ENCODE results near the gene DCN. TPM values are rescaled to one million over a fixed set of nuclear protein-coding genes. Genes with fewer than 3 reads are reported as not detected.
"Not testable (repeated sequence)": the region's sequence is repeated elsewhere in the genome, so short reads cannot be mapped to it uniquely, and the experiment has no call there.

Gene DCN
- total and polyA plus RNA-seq, 2 experiments from 2014 or later, result 441 to 483 TPM

DNA sequence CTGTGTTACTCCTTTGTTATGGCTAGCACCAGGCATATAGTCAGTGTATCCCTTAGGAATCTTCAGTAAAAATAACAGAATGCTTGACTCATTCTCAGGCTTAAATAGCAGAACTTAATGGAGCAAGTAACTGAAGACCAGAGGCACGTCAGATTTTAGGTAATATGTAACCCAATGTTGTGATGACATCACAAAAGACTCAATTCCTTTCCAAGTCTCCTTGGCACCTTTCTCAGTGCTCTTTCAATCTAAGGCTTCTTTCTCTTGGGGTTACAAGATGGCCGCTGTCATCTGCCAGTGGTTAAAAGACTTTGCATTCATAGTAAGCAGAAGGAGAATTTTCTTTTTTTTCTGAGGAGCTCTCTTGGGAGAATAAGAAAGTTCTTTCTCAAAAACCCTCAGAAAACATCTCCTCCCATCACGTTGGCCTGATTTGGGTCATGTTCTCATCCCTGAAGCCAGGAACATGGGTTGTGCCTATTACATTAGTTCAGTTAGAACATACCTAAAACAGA is 33.4 kb upstream of the DCN start:
- Histone ChIP-seq H3K36me3 (ENCODE audit: low read depth) (no peaks in the 10 kb centered on the region), H3K9me3 (ENCODE audit: low read depth) (no peaks in the 10 kb centered on the region), H3K9ac (no peak overlapping the region), H3K27ac (peak overlapping the region; percentile 60), H4K20me1 (ENCODE audit: insufficient read depth) (no peaks in the 10 kb centered on the region), H3K4me3 (no peak overlapping the region), H3F3A (ENCODE audit: insufficient read depth) (peaks cover 8% of the 10 kb centered on the region; the same call in 1 of the 2 replicates), H3K27me3 (replicated peaks; ENCODE audit: insufficient read depth) (no peaks in the 10 kb centered on the region), H3K9me2 (ENCODE audit: insufficient read depth) (no peaks in the 10 kb centered on the region), H3K79me2 (ENCODE audit: insufficient read depth) (no peaks in the 10 kb centered on the region), H2AFZ (peak overlapping the region; percentile 61), H3K4me1 (ENCODE audit: insufficient read depth) (peaks cover 27% of the 10 kb centered on the region), H3K4me2 (ENCODE audit: unreplicated experiment) (no peak overlapping the region)
- TF ChIP-seq EZH2phosphoT487 (IDR thresholded peaks at IDR 0.05; ENCODE audit: insufficient read depth, low read depth) (no peak), EZH2 (IDR thresholded peaks at IDR 0.05; ENCODE audit: insufficient read depth, poor library complexity, severe bottlenecking) (no peak)
- DNase-seq, result peak; percentile 72
- in situ Hi-C loops (cut with MboI), result no loop called here
- 12 to 16% methylated on average over 3 of the region's 3 CpGs for WGBS, 2 experiments (ENCODE audit: low coverage in 1 of 2, low lambda C conversion rate in 2 of 2, missing lambda C conversion rate in 2 of 2)

DNA sequence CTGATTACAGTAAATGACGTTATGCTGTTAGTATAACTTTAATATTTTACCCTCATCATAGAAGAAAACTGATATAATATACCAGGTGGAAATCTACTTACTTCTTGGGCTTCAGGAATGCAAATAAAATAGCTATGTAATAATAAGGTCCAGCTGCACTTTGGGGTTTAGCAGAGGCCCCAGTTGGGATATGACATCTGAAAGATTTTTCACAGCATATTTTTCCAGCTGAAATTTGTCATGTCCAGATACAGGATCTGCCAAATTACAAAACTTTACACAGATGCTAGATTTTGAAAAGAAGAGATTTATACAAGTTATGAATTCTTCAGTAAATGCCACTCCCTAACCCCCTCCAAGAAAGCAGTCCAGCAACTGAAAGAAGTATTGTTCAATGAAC is 29.2 kb upstream of the DCN start:
- TF ChIP-seq EZH2 (IDR thresholded peaks at IDR 0.05; ENCODE audit: insufficient read depth, poor library complexity, severe bottlenecking), result no peak
- DNase-seq, result no peak
- H3K27ac ChIP-seq, result no peak overlapping the region

GRCh38 chr12:91210618-91211017 is 28.0 kb upstream of the DCN start:
- no peak overlapping the region for H3K9ac ChIP-seq
- no peak overlapping the region for H3K27ac ChIP-seq
- H3F3A ChIP-seq (ENCODE audit: insufficient read depth), result peaks cover 18% of the 10 kb centered on the region; the same call in 1 of the 2 replicates
- H3K9me2 ChIP-seq (ENCODE audit: insufficient read depth), result no peaks in the 10 kb centered on the region
- H2AFZ ChIP-seq, result no peak overlapping the region
- H3K4me2 ChIP-seq (ENCODE audit: unreplicated experiment), result no peak overlapping the region
- H3K36me3 ChIP-seq (ENCODE audit: low read depth), result no peaks in the 10 kb centered on the region
- H3K9me3 ChIP-seq (ENCODE audit: low read depth), result no peaks in the 10 kb centered on the region
- peaks cover 18% of the 10 kb centered on the region for H3K4me1 ChIP-seq (ENCODE audit: insufficient read depth)
- H4K20me1 ChIP-seq (ENCODE audit: insufficient read depth), result no peaks in the 10 kb centered on the region
- H3K4me3 ChIP-seq, result no peak overlapping the region
- no peaks in the 10 kb centered on the region for H3K79me2 ChIP-seq (ENCODE audit: insufficient read depth)
- 90 to 91% methylated on average over 2 of the region's 2 CpGs for WGBS, 2 experiments (ENCODE audit: low coverage in 1 of 2, low lambda C conversion rate in 2 of 2, missing lambda C conversion rate in 2 of 2)
- TF ChIP-seq EZH2phosphoT487 (IDR thresholded peaks at IDR 0.05; ENCODE audit: insufficient read depth, low read depth) (no peak), EZH2 (IDR thresholded peaks at IDR 0.05; ENCODE audit: insufficient read depth, poor library complexity, severe bottlenecking) (no peak)
- in situ Hi-C loops (cut with MboI), result no loop called here
- H3K27me3 ChIP-seq (replicated peaks; ENCODE audit: insufficient read depth), result no peaks in the 10 kb centered on the region
- no peak for DNase-seq

More for the DNA sequence above, 29.2 kb upstream of the DCN start:
- peaks cover 19% of the 10 kb centered on the region for H3K4me1 ChIP-seq (ENCODE audit: insufficient read depth)
- H3K36me3 ChIP-seq (ENCODE audit: low read depth), result no peaks in the 10 kb centered on the region
- H3K9me3 ChIP-seq (ENCODE audit: low read depth), result no peaks in the 10 kb centered on the region
- peaks cover 9% of the 10 kb centered on the region; the same call in 1 of the 2 replicates for H3F3A ChIP-seq (ENCODE audit: insufficient read depth)
- no peak overlapping the region for H3K9ac ChIP-seq
- in situ Hi-C loops (cut with MboI), result no loop called here
- H4K20me1 ChIP-seq (ENCODE audit: insufficient read depth), result no peaks in the 10 kb centered on the region
- WGBS, 2 experiments (ENCODE audit: low coverage in 1 of 2, low lambda C conversion rate in 2 of 2, missing lambda C conversion rate in 2 of 2), result 6 to 15% methylated on average over 1 of the region's 1 CpG
- H2AFZ ChIP-seq, result 0 out of 2 replicates have a peak overlapping the region, but pooled peaks have one; percentile 27
- no peaks in the 10 kb centered on the region for H3K79me2 ChIP-seq (ENCODE audit: insufficient read depth)
- H3K4me2 ChIP-seq (ENCODE audit: unreplicated experiment), result no peak overlapping the region
- no peaks in the 10 kb centered on the region for H3K27me3 ChIP-seq (replicated peaks; ENCODE audit: insufficient read depth)
- H3K9me2 ChIP-seq (ENCODE audit: insufficient read depth), result no peaks in the 10 kb centered on the region
- no peak overlapping the region for H3K4me3 ChIP-seq

- in situ Hi-C loops (cut with MboI), result no loop called here
- no peak for TF ChIP-seq EZH2 (IDR thresholded peaks at IDR 0.05; ENCODE audit: insufficient read depth, poor library complexity, severe bottlenecking)
- TF ChIP-seq EZH2phosphoT487 (IDR thresholded peaks at IDR 0.05; ENCODE audit: insufficient read depth, low read depth), result no peak
These were observed 27.5 kb upstream of the DCN start for GRCh38 chr12:91210144-91210543.

GRCh38 chr12:91207301-91207700 is 24.7 kb upstream of the DCN start:
- not testable (repeated sequence) for H4K20me1 ChIP-seq (ENCODE audit: insufficient read depth)

More at GRCh38 chr12:91210144-91210543, 27.5 kb upstream of the DCN start:
- Histone ChIP-seq H3K9me3 (ENCODE audit: low read depth) (no peaks in the 10 kb centered on the region), H3K4me3 (no peak overlapping the region), H3K4me1 (ENCODE audit: insufficient read depth) (peaks cover 20% of the 10 kb centered on the region), H3K9ac (no peak overlapping the region), H3F3A (ENCODE audit: insufficient read depth) (peaks cover 22% of the 10 kb centered on the region), H4K20me1 (ENCODE audit: insufficient read depth) (no peaks in the 10 kb centered on the region), H3K27me3 (replicated peaks; ENCODE audit: insufficient read depth) (no peaks in the 10 kb centered on the region), H3K79me2 (ENCODE audit: insufficient read depth) (no peaks in the 10 kb centered on the region), H3K36me3 (ENCODE audit: low read depth) (no peaks in the 10 kb centered on the region), H3K27ac (no peak overlapping the region), H3K9me2 (ENCODE audit: insufficient read depth) (no peaks in the 10 kb centered on the region), H2AFZ (no peak overlapping the region), H3K4me2 (ENCODE audit: unreplicated experiment) (no peak overlapping the region)
- no peak for DNase-seq

More at GRCh38 chr12:91207301-91207700, 24.7 kb upstream of the DCN start:
- in situ Hi-C loops (cut with MboI); H3K36me3 ChIP-seq (ENCODE audit: low read depth); H3K9me3 ChIP-seq (ENCODE audit: low read depth); H3K27me3 ChIP-seq (replicated peaks; ENCODE audit: insufficient read depth); H3K4me3 ChIP-seq; H3K9me2 ChIP-seq (ENCODE audit: insufficient read depth); H2AFZ ChIP-seq; H3K4me2 ChIP-seq (ENCODE audit: unreplicated experiment); H3K27ac ChIP-seq; DNase-seq; H3K9ac ChIP-seq; H3K79me2 ChIP-seq (ENCODE audit: insufficient read depth): not testable (repeated sequence)
- H3K4me1 ChIP-seq (ENCODE audit: insufficient read depth), result peaks cover 34% of the 10 kb centered on the region
- H3F3A ChIP-seq (ENCODE audit: insufficient read depth), result peaks cover 26% of the 10 kb centered on the region
